ENCODE data around the gene CAPNS1. TPM values are rescaled to one million over a fixed set of nuclear protein-coding genes. Genes with fewer than 3 reads are reported as not detected.

Gene CAPNS1
- total and polyA plus RNA-seq, 2 of the 4 experiments (the other 2 are of a cell fraction), result 436 to 988 TPM

DNA sequence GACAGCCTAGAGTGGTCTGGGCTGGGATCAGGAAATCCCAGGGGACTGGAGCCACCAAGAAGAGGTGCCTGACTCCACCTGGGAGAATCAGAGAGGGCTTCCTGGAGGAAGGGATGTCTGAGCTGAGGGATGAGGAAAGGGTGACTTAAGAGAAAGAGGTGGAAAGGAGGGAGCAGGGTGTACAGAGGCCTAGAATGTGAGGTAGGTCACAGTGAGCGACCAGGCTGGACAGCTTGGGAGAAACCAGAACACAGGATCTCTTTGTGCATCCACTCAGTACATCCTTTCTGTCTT, 23.6 kb upstream of the CAPNS1 start:
- peak overlapping the region; percentile 71 for H3K27ac ChIP-seq (ENCODE audit: insufficient read depth, low read length)
- CTCF ChIA-PET, result interaction anchor here (3.5 kb wide), 1 partner anchor 11 kb away, joined by 14 read pairs; no protein-coding TSS in a partner anchor

More for the DNA sequence above, 23.6 kb upstream of the CAPNS1 start:
- peaks cover 7% of the 10 kb centered on the region for H3K4me1 ChIP-seq (ENCODE audit: control insufficient read depth, insufficient read depth, low read length)
- no peak overlapping the region for H2BK15ac ChIP-seq (ENCODE audit: low read depth, low read length)
- TF ChIP-seq SMC3 (IDR thresholded peaks at IDR 0.05; ENCODE audit: low read depth, low read length) (no peak), CTCF (conservative IDR thresholded peaks at IDR 0.05; ENCODE audit: low read depth, low read length) (no peak), NFE2L2 (IDR thresholded peaks at IDR 0.05; ENCODE audit: low read depth, low read length) (no peak), MAFK (IDR thresholded peaks at IDR 0.05; ENCODE audit: low read depth, low read length) (no peak), FOS (IDR thresholded peaks at IDR 0.05; ENCODE audit: low read depth, low read length) (no peak), BHLHE40 (IDR thresholded peaks at IDR 0.05; ENCODE audit: low read depth, low read length) (no peak), POLR2A (IDR thresholded peaks at IDR 0.05; ENCODE audit: low read depth, low read length) (no peak), ELK1 (IDR thresholded peaks at IDR 0.05; ENCODE audit: borderline replicate concordance, low read depth, low read length) (no peak), RFX5 (IDR thresholded peaks at IDR 0.05; ENCODE audit: low read depth, low read length) (no peak), RAD21 (IDR thresholded peaks at IDR 0.05; ENCODE audit: low read length) (no peak), CHD1 (IDR thresholded peaks at IDR 0.05; ENCODE audit: low read depth, low read length) (no peak), RCOR1 (IDR thresholded peaks at IDR 0.05; ENCODE audit: insufficient replicate concordance, low read length) (no peak), MXI1 (IDR thresholded peaks at IDR 0.05; ENCODE audit: borderline replicate concordance, low read depth, low read length) (no peak), CEBPB (IDR thresholded peaks at IDR 0.05; ENCODE audit: low read depth, low read length) (no peak)
- TF ChIP-seq, protein P1, sequence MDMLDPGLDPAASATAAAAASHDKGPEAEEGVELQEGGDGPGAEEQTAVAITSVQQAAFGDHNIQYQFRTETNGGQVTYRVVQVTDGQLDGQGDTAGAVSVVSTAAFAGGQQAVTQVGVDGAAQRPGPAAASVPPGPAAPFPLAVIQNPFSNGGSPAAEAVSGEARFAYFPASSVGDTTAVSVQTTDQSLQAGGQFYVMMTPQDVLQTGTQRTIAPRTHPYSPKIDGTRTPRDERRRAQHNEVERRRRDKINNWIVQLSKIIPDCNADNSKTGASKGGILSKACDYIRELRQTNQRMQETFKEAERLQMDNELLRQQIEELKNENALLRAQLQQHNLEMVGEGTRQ (IDR thresholded peaks at IDR 0.05; ENCODE audit: low read depth, low read length), result no peak
- peak overlapping the region; percentile 90 for H3K23ac ChIP-seq (ENCODE audit: low read depth, low read length)
- peak overlapping the region; percentile 4 for H2BK5ac ChIP-seq (ENCODE audit: low read depth, low read length, poor library complexity, severe bottlenecking)
- peak overlapping the region; percentile 24 for H4K91ac ChIP-seq (ENCODE audit: insufficient read depth, low read depth, low read length)
- H3K4ac ChIP-seq (ENCODE audit: low read depth, low read length), result peak overlapping the region; percentile 93
- DNase-seq (no peak), ATAC-seq (ENCODE audit: low read depth) (no peak)
- H4K8ac ChIP-seq (ENCODE audit: low read depth in 2 of 2, low read length in 2 of 2), result peak overlapping the region; percentile 34 to 95; a peak in 3 of 4 replicates
- H2AFZ ChIP-seq (replicated peaks; ENCODE audit: low read length, poor library complexity), result peak overlapping the region; percentile 100
- no peak overlapping the region for H2BK20ac ChIP-seq (ENCODE audit: low read depth, low read length)
- H3K36me3 ChIP-seq (ENCODE audit: control insufficient read depth, insufficient read depth, low read length), result peaks cover 28% of the 10 kb centered on the region
- POLR2A ChIA-PET (ENCODE audit: unreplicated experiment), result no interaction called here
- BruUV-seq (replicated peaks), result no TSS peak
- H3K9me3 ChIP-seq (ENCODE audit: control insufficient read depth, insufficient read depth, low read length), result no peaks in the 10 kb centered on the region
- peak overlapping the region; percentile 43; the same call in 1 of the 2 replicates for H3K56ac ChIP-seq (ENCODE audit: extremely low read depth, insufficient read depth, low read length)
- no peak overlapping the region for H3K18ac ChIP-seq (ENCODE audit: low read depth, low read length)
- H3K79me1 ChIP-seq (ENCODE audit: low read depth in 1 of 2, low read length in 2 of 2), result peaks cover 27 to 66% of the 10 kb centered on the region in 2 experiments
- in situ Hi-C loops (cut with MboI; ENCODE audit: low sequenced_read_pairs), result no loop called here
- intact Hi-C loops (cut with micrococcal nuclease), result no loop called here
- H4K5ac ChIP-seq (ENCODE audit: low read depth, low read length), result peak overlapping the region; percentile 65; the same call in 1 of the 2 replicates
- H3K9me1 ChIP-seq (ENCODE audit: insufficient read depth, low read length), result 0 out of 2 replicates have a peak, but pooled peaks cover 6% of the 10 kb centered on the region
- WGBS, 2 experiments (ENCODE audit: extremely low coverage in 2 of 2, insufficient read length in 1 of 2), result no CpG with 5 or more reads among the region's 1 CpG
- peak overlapping the region; percentile 94 for H3K4me2 ChIP-seq (ENCODE audit: low read depth, low read length)
- no peak overlapping the region for H2BK120ac ChIP-seq (ENCODE audit: low read depth, low read length)
- peak overlapping the region; percentile 99 for H2AK5ac ChIP-seq (ENCODE audit: low read depth, low read length)
- peak overlapping the region; percentile 99 for H2AK9ac ChIP-seq (replicated peaks; ENCODE audit: low read depth, low read length, poor library complexity)
- no peaks in the 10 kb centered on the region for H3K27me3 ChIP-seq (ENCODE audit: control insufficient read depth, insufficient read depth, low read length)
- peaks cover 16% of the 10 kb centered on the region for H4K20me1 ChIP-seq (ENCODE audit: insufficient read depth, low read length)
- H3K14ac ChIP-seq (replicated peaks; ENCODE audit: low read depth, low read length), result peak overlapping the region; percentile 88
- dilution Hi-C loops (cut with HindIII; ENCODE audit: low sequenced_read_pairs, unreplicated experiment), result no loop called here
- H3K4me3 ChIP-seq (ENCODE audit: insufficient read depth, low read depth, low read length), result peak overlapping the region; percentile 63
- H3K9ac ChIP-seq (ENCODE audit: low read depth, low read length), result peak overlapping the region; percentile 83
